Hypothalamus (tissue), 51 donors: Measurements from ENCODE around the gene ARHGAP24.
"Not testable (repeated sequence)": the region's sequence is repeated elsewhere in the genome, so short reads cannot be mapped to it uniquely, and the experiment has no call there.

Source experiments
- DNase-seq, 51 donors: peaks; one replicate each; lab custom pipeline; 2025; lab: John Stamatoyannopoulos, UW

Gene ARHGAP24

DNA sequence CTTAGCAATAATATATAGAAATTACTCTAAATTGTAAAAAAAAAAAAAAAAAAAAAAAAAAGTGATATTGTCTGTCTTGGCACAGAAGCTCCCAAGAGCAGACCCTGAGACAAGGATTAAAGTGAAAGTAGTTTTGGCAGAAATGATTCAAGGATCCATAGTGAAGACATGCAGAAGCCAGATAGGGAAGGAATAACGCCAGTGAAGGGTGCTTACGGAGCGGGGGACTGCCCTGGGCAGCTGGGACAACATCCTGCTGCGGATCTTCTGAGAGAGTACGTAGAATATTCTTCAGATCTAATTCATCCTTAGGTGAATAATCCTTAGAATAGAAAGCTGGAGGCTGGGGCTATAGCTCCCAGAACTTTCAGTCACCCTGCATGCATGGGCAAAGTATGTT lies 39.8 kb downstream of the ARHGAP24 start:
- DNase-seq = no peak

DNA sequence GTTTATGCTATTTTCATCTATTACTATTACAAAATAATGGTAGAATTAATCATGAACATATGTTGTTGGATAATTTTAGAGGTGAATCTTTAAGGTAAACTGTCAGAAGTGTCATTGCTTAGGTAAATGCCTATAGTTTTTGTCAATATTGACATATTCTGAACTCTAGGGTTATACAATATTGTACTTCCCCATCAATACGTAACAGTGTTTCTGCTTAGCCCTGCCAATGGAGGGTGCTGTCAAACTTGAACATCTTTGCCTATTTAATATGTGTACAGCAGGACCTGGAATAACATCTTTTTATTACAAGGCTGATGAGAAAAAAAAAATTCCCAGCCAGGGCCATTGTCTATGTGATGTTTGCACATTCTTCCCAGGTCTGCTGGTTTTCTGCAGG lies 40.8 kb downstream of the ARHGAP24 start:
- DNase-seq = no peak

DNA sequence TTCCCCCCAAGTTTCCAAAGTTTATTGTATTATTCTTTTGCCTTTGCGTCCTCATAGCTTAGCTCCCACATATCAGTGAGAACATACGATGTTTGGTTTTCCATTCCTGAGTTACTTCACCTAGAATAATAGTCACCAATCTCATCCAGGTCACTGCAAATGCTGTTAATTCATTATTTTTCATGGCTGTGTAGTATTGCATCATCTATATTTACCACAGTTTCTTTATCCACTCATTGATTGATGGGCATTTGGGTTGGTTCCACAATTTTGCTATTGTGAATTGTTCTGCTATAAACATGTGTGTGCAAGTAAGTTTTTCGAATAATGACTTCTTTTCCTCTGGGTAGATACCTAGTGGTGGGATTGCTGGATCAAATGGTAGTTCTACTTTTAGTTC lies 43.6 kb downstream of the ARHGAP24 start:
- not testable (repeated sequence) for DNase-seq

GRCh38 chr4:85520765-85521749 lies 46.1 kb downstream of the ARHGAP24 start:
- no peak for DNase-seq

GRCh38 chr4:85522277-85522676 lies 47.3 kb downstream of the ARHGAP24 start:
- no peak for DNase-seq

- no peak for DNase-seq
These were observed 47.9 kb downstream of the ARHGAP24 start for GRCh38 chr4:85522836-85523235.

DNA sequence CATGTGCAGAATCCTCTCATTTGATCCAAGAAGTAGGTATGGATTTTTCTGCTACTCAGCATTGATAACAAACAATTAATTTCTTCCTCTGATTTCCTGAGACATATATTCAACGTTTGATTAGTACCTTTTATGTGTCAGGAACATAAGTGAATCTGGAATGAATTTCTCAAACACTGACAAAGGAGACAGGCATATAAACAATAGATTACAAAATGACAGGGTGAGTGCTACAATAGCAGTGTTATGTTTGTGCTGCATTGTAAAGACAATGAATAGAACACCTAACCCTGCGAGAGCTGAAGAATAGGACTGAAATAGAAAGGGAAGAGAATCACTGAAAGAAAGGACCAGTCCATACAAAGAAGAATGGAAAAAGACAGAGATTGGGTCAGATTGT lies 52.9 kb downstream of the ARHGAP24 start:
- no peak for DNase-seq

DNA sequence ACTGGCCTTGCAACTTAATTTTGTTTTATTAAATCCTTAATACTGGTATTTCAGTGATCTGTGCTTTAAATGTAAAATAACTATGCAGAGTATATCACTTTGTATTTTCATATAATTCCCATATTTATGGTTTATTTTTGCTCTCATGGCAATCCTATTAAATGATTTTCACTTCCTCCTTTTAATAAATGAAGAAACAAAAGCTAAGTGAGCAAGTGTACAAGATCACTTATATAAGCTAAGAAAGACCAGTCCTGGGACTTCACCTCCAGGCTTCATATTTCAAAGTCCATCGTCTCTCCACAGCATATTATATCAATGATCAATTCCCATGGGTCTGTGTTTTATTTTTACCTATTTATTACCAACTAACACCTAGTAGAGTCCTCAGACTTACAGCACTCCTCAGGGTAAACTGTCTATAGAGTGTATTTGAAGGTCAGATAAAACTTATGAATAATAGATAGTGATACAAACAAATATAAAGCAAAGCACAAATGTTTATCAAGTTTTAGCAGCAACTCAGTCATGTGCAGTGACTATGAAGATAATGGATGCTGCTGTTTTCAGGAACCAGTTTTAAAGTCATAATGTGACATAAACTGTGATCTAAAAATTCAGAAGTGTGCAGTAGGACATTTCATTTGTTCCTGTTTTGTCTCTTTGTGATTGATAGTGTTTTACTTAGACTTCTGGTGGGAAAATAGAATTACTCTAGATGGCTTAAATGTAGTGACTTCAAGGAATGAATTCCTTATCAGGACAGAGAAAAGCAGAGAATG lies 56.8 kb downstream of the ARHGAP24 start:
- no peak for DNase-seq

DNA sequence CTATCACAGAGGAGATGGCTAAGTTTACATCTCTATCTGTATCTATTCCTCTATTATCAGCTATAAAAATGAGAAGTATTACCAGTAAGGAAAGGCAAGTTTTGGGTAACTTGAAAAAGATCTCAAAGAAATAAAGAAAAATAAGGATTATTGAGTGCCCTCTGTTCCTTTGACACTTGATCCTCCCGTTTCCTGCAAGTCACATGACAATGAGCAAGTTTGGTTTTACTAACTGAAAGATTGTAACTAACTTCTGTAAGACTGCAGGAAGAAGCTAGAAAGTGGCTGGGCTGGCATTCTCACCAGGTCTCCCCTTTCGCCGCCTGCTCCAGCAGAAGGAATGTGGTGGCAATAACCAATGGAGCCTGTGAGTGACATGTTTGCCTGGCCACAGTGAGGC lies 59.2 kb downstream of the ARHGAP24 start:
- DNase-seq = no peak

- no peak for DNase-seq
These were observed 68.9 kb downstream of the ARHGAP24 start for GRCh38 chr4:85543832-85544231.

GRCh38 chr4:85544751-85545150 lies 69.8 kb downstream of the ARHGAP24 start:
- DNase-seq = no peak

GRCh38 chr4:85548116-85548515 lies 73.2 kb downstream of the ARHGAP24 start:
- DNase-seq = no peak

DNA sequence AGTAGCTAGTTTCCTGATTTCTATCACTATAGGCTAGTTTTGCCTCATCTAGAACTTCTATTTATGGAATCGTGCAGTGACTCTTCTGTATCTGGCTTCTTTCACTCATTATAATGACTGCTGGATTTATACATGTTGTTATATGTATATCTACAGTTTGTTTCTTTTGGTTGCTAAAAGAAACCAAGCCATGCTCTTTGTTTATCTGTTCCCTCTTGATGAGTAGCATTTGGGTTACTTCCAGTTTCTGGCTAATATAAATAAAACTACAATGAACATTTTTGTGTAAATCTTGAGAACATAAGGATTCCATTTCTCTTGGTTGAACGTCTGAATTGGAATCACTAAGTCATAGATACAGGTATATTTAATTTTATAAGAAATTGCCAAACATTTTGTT lies 73.9 kb downstream of the ARHGAP24 start:
- no peak for DNase-seq

- no peak for DNase-seq
These were observed 80.3 kb downstream of the ARHGAP24 start for GRCh38 chr4:85555206-85555605.

- no peak for DNase-seq
These were observed 81.3 kb downstream of the ARHGAP24 start for GRCh38 chr4:85556283-85556682.

DNA sequence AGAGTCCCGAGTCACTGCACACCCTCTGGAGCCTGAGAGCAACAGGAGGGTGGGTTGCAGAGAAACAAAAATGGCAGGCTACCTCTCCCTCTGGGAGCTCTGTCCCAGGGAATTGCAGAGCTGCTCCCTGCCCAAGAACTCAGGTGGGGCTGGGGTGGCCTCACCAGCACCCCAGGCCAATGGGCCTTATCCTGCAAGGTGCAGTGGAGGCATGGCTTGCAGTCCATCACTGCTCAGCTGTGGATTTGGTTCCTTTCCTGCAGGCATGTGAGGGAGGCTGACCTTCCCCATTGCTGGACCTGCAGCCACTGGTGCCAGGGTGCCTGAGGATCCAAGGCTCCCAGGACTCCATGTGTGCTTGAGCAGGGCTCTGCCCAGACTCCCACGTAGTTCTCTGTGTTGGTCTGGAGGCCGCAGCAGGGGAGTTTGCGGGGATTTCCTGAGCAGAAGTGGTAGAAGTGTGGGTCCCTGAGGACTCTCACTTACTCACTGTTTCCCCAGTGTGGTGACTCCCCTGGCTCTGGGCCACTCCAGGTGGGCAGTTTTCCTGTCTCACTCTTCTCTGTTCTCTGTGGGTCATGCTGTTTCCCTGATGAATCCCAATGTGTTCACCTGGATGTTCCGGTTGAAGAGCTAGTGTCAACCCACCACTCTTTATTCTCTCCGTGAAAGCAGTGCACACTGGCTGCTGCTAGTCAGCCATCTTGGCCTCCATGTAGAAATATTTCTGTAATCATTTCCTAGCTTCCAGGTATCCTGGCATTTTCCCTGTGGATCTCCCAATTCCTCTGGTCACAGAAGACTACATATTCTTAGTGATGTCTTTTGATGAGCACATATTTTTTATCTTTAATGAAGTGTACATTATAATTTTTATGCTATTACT lies 82.3 kb downstream of the ARHGAP24 start:
- no peak for DNase-seq

DNA sequence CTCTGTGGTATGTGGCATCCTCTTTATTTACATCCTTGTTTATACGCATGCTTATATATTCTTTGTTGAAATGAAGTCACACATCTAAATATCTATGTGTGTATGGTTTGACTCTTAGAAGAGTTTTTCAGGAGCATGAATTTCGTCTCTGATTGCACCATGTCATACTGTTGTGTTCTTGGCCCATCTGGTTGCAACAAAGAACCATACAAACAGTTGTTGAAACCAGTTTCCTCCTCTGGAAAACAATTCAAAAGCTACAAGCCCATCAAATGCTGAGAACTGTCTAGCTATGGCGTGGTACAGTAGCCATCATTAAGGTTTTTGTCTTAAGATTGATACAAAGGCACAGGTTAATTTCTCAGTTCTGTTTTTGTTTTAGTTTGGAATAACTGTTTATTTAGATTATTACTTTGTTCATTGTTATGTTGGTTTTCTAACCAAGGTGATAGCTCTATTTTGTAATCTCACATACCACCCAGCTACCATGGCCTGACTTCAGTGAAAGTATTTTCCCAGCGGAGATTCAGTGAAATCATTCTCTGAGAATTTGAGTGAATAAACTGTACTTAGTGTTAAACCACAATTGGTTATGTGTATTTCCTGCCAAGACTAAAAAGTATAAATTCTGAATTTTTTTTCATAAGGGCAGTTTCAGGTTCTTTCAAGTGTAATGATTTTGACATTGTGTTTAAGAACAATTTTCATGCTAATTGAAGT lies 91.0 kb downstream of the ARHGAP24 start:
- DNase-seq = no peak

DNA sequence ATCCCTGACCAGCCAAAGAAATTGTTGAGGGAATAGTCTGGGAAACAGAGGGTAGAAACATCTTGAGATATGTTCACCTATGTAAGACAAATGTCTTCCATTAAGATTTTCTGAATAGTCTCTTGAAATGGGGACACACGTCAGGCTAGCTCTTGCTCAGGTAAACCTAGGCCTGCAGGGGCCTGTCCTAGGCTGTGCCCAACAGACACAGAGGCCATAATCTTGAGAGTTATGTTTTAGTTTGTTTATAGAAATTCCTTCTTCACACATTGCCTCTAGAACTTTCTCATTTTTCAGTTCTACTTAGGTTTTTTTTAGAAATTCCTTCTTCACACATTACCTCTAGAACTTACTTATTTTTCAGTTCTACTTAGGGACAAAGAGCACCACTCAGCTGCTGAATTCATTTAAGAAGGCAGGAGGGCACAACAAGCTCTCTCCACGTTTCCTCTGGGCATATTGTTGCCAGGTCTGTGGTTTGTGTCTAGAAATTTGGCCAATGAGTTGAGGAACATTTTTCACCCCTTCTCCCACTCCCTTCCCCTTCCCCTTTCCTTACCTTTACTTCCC lies 94.9 kb downstream of the ARHGAP24 start:
- DNase-seq = no peak

- no peak for DNase-seq
These were observed 95.4 kb downstream of the ARHGAP24 start for GRCh38 chr4:85570388-85570787.

GRCh38 chr4:85571008-85571407 lies 96.1 kb downstream of the ARHGAP24 start:
- no peak for DNase-seq
